Raji (cell line): ENCODE measurements around the gene SOX5.

Experiments used
- POLR2A ChIP-seq: IDR thresholded peaks from 2 replicates; pipeline ENCODE4 v1.6.1; 2011; ENCODE audit warnings: low read depth, low read length, control low read depth; ENCODE audit not compliant: insufficient read depth

The SOX5 gene

GRCh38 chr12:23931176-23931575 is 18.3 kb downstream of the SOX5 start:
- no peak for TF ChIP-seq POLR2A

GRCh38 chr12:23930599-23930998 is 18.9 kb downstream of the SOX5 start:
- TF ChIP-seq POLR2A, result no peak

GRCh38 chr12:23929906-23930305 is 19.6 kb downstream of the SOX5 start:
- no peak for TF ChIP-seq POLR2A

GRCh38 chr12:23927907-23928306 is 21.6 kb downstream of the SOX5 start:
- TF ChIP-seq POLR2A, result no peak

GRCh38 chr12:23921099-23921856 is 28.2 kb downstream of the SOX5 start:
- TF ChIP-seq POLR2A, result no peak

GRCh38 chr12:23911574-23911973 is 37.9 kb downstream of the SOX5 start:
- TF ChIP-seq POLR2A, result no peak

GRCh38 chr12:23909551-23909950 is 39.9 kb downstream of the SOX5 start:
- no peak for TF ChIP-seq POLR2A

- TF ChIP-seq POLR2A, result no peak
Observed at GRCh38 chr12:23906329-23906728, 43.1 kb downstream of the SOX5 start.

GRCh38 chr12:23899434-23899833 is 50.0 kb downstream of the SOX5 start:
- no peak for TF ChIP-seq POLR2A

GRCh38 chr12:23898121-23898520 is 51.3 kb downstream of the SOX5 start:
- TF ChIP-seq POLR2A, result no peak

- TF ChIP-seq POLR2A, result no peak
Observed at GRCh38 chr12:23895792-23896218, 53.7 kb downstream of the SOX5 start.

- TF ChIP-seq POLR2A, result no peak
Observed at GRCh38 chr12:23893611-23894010, 55.9 kb downstream of the SOX5 start.

- TF ChIP-seq POLR2A, result no peak
Observed at GRCh38 chr12:23891115-23891514, 58.4 kb downstream of the SOX5 start.

GRCh38 chr12:23889069-23889440 is 60.4 kb downstream of the SOX5 start:
- no peak for TF ChIP-seq POLR2A

- TF ChIP-seq POLR2A, result no peak
Observed at GRCh38 chr12:23888396-23889068, 60.9 kb downstream of the SOX5 start.

GRCh38 chr12:23887055-23887835 is 62.2 kb downstream of the SOX5 start:
- no peak for TF ChIP-seq POLR2A
